Neuron (in vitro differentiated cells): Measurements from ENCODE around the gene PFKFB2.

ENCODE experiments used
- H2AFZ ChIP-seq: one replicate; pipeline ENCODE4 v1.6.1; 2013; ENCODE audit warnings: low read depth, mild to moderate bottlenecking, inconsistent platforms, low read length, moderate library complexity
- H3K27me3 ChIP-seq: one replicate; pipeline ENCODE4 v1.6.1; 2013; ENCODE audit warnings: low read length; ENCODE audit not compliant: insufficient read depth
- H3K36me3 ChIP-seq: one replicate; pipeline ENCODE4 v1.6.1; 2013; ENCODE audit warnings: low read length; ENCODE audit not compliant: insufficient read depth
- H3K4me1 ChIP-seq: one replicate; pipeline ENCODE4 v1.6.1; 2013; ENCODE audit warnings: low read length; ENCODE audit not compliant: insufficient read depth
- H3K4me3 ChIP-seq: 2 replicates; pipeline ENCODE4 v1.5.1; 2013; ENCODE audit warnings: mild to moderate bottlenecking, low read length, moderate library complexity
- H3K9me3 ChIP-seq: one replicate; pipeline ENCODE4 v1.6.1; 2013; ENCODE audit warnings: low read length

PFKFB2 gene

GRCh38 chr1:207051191-207051943, 1.7 kb upstream of the PFKFB2 start, which contains the start of gene YOD1:
Gene YOD1, minus strand, starts transcription at chr1:207051208. Its CDS starts 178 bp downstream, at chr1:207051030.
- Histone ChIP-seq H3K4me1 (peaks cover 34% of the 10 kb centered on the region), H3K36me3 (peaks cover 28% of the 10 kb centered on the region), H3K27me3 (no peaks in the 10 kb centered on the region), H3K4me3 (peak within 1 kb of the TSS; percentile 97), H2AFZ (peak within 1 kb of the TSS; percentile 91), H3K9me3 (no peaks in the 10 kb centered on the region)

- Histone ChIP-seq H3K9me3 (no peaks in the 10 kb centered on the region), H3K4me3 (no peak overlapping the region), H3K36me3 (peaks cover 1% of the 10 kb centered on the region), H3K27me3 (no peaks in the 10 kb centered on the region), H2AFZ (no peak overlapping the region), H3K4me1 (peaks cover 19% of the 10 kb centered on the region)
Observed at GRCh38 chr1:207054491-207054890, 1.4 kb downstream of the PFKFB2 start.

GRCh38 chr1:207055386-207056001, 2.4 kb downstream of the PFKFB2 start:
- Histone ChIP-seq H3K9me3 (no peaks in the 10 kb centered on the region), H2AFZ (no peak overlapping the region), H3K4me1 (peaks cover 14% of the 10 kb centered on the region)

GRCh38 chr1:207056673-207057072, 3.6 kb downstream of the PFKFB2 start:
- Histone ChIP-seq H3K9me3 (no peaks in the 10 kb centered on the region), H3K27me3 (no peaks in the 10 kb centered on the region), H3K36me3 (no peaks in the 10 kb centered on the region)

More at GRCh38 chr1:207055386-207056001, 2.4 kb downstream of the PFKFB2 start:
- Histone ChIP-seq H3K27me3 (no peaks in the 10 kb centered on the region), H3K36me3 (no peaks in the 10 kb centered on the region), H3K4me3 (no peak overlapping the region)

GRCh38 chr1:207058252-207058651, 5.2 kb downstream of the PFKFB2 start:
- H3K4me1 ChIP-seq, result no peaks in the 10 kb centered on the region
- H3K27me3 ChIP-seq, result no peaks in the 10 kb centered on the region
- H3K9me3 ChIP-seq, result no peaks in the 10 kb centered on the region
- no peak overlapping the region for H3K4me3 ChIP-seq
- no peaks in the 10 kb centered on the region for H3K36me3 ChIP-seq
- H2AFZ ChIP-seq, result no peak overlapping the region

More at GRCh38 chr1:207056673-207057072, 3.6 kb downstream of the PFKFB2 start:
- no peak overlapping the region for H2AFZ ChIP-seq
- H3K4me3 ChIP-seq, result no peak overlapping the region
- peaks cover 8% of the 10 kb centered on the region for H3K4me1 ChIP-seq

- H2AFZ ChIP-seq, result no peak overlapping the region
- no peaks in the 10 kb centered on the region for H3K27me3 ChIP-seq
- no peaks in the 10 kb centered on the region for H3K36me3 ChIP-seq
- no peak overlapping the region for H3K4me3 ChIP-seq
- H3K9me3 ChIP-seq, result no peaks in the 10 kb centered on the region
- no peaks in the 10 kb centered on the region for H3K4me1 ChIP-seq
Observed at GRCh38 chr1:207058878-207059867, 6.1 kb downstream of the PFKFB2 start.

GRCh38 chr1:207059881-207060280, 6.8 kb downstream of the PFKFB2 start:
- no peaks in the 10 kb centered on the region for H3K4me1 ChIP-seq
- no peaks in the 10 kb centered on the region for H3K27me3 ChIP-seq
- H3K36me3 ChIP-seq, result no peaks in the 10 kb centered on the region
- no peak overlapping the region for H2AFZ ChIP-seq
- no peaks in the 10 kb centered on the region for H3K9me3 ChIP-seq
- H3K4me3 ChIP-seq, result no peak overlapping the region

GRCh38 chr1:207060596-207060995, 7.5 kb downstream of the PFKFB2 start:
- H3K9me3 ChIP-seq, result no peaks in the 10 kb centered on the region
- no peak overlapping the region for H3K4me3 ChIP-seq
- H2AFZ ChIP-seq, result no peak overlapping the region
- no peaks in the 10 kb centered on the region for H3K36me3 ChIP-seq
- no peaks in the 10 kb centered on the region for H3K27me3 ChIP-seq
- H3K4me1 ChIP-seq, result no peaks in the 10 kb centered on the region

- H3K27me3 ChIP-seq, result no peaks in the 10 kb centered on the region
- H3K4me3 ChIP-seq, result no peak overlapping the region
- peaks cover 5% of the 10 kb centered on the region for H3K36me3 ChIP-seq
- H3K4me1 ChIP-seq, result no peaks in the 10 kb centered on the region
- H2AFZ ChIP-seq, result no peak overlapping the region
- H3K9me3 ChIP-seq, result no peaks in the 10 kb centered on the region
Observed at GRCh38 chr1:207062058-207062457, 9.0 kb downstream of the PFKFB2 start.

GRCh38 chr1:207063014-207063413, 9.9 kb downstream of the PFKFB2 start:
- no peaks in the 10 kb centered on the region for H3K9me3 ChIP-seq
- no peaks in the 10 kb centered on the region for H3K27me3 ChIP-seq
- peaks cover 8% of the 10 kb centered on the region for H3K36me3 ChIP-seq
- no peaks in the 10 kb centered on the region for H3K4me1 ChIP-seq
- no peak overlapping the region for H2AFZ ChIP-seq
- no peak overlapping the region for H3K4me3 ChIP-seq

GRCh38 chr1:207064561-207064960, 11.5 kb downstream of the PFKFB2 start:
- H2AFZ ChIP-seq, result no peak overlapping the region
- H3K4me1 ChIP-seq, result no peaks in the 10 kb centered on the region
- no peaks in the 10 kb centered on the region for H3K27me3 ChIP-seq
- peaks cover 12% of the 10 kb centered on the region for H3K36me3 ChIP-seq
- no peak overlapping the region for H3K4me3 ChIP-seq
- H3K9me3 ChIP-seq, result no peaks in the 10 kb centered on the region

- Histone ChIP-seq H3K36me3 (peaks cover 18% of the 10 kb centered on the region), H2AFZ (no peak overlapping the region), H3K27me3 (no peaks in the 10 kb centered on the region), H3K4me1 (no peaks in the 10 kb centered on the region), H3K9me3 (no peaks in the 10 kb centered on the region), H3K4me3 (no peak overlapping the region)
Observed at GRCh38 chr1:207067185-207067584, 14.1 kb downstream of the PFKFB2 start.

- Histone ChIP-seq H3K36me3 (peaks cover 19% of the 10 kb centered on the region), H3K27me3 (no peaks in the 10 kb centered on the region), H3K4me3 (no peak overlapping the region), H3K9me3 (no peaks in the 10 kb centered on the region), H3K4me1 (no peaks in the 10 kb centered on the region), H2AFZ (no peak overlapping the region)
Observed at GRCh38 chr1:207067665-207068064, 14.6 kb downstream of the PFKFB2 start.
